GM23248 (cell line): Measurements from ENCODE around the gene USP31. TPM values are rescaled to one million over a fixed set of nuclear protein-coding genes. Genes with fewer than 3 reads are reported as not detected.

Source experiments
- DNase-seq: peaks from one replicate; pipeline ENCODE4 v3.0.0-alpha.2; 2015
- H2AFZ ChIP-seq: fragments of 200-600 bp; sonication (generic); 2 replicates; pipeline ENCODE4 v1.6.1; 2016; ENCODE audit warnings: antibody characterized with exemption
- H3F3A ChIP-seq: fragments of 200-600 bp; sonication (generic); 2 replicates; pipeline ENCODE4 v1.6.1; 2016; ENCODE audit warnings: mild to moderate bottlenecking, antibody characterized with exemption, mixed run types; ENCODE audit not compliant: insufficient read depth
- H3K27ac ChIP-seq: fragments of 200-600 bp; sonication (generic); 2 replicates; pipeline ENCODE4 v1.5.1; 2016; ENCODE audit warnings: mild to moderate bottlenecking
- H3K27me3 ChIP-seq: fragments of 200-600 bp; sonication (generic); replicated peaks from 2 replicates; pipeline ENCODE4 v1.6.1; 2016; ENCODE audit warnings: mild to moderate bottlenecking; ENCODE audit not compliant: insufficient read depth
- H3K36me3 ChIP-seq: fragments of 200-600 bp; sonication (generic); 2 replicates; pipeline ENCODE4 v1.6.1; 2016; ENCODE audit warnings: low read depth, mild to moderate bottlenecking
- H3K4me1 ChIP-seq: fragments of 200-600 bp; sonication (generic); 2 replicates; pipeline ENCODE4 v1.6.1; 2016; ENCODE audit warnings: mild to moderate bottlenecking; ENCODE audit not compliant: insufficient read depth
- H3K4me2 ChIP-seq: fragments of 200-600 bp; sonication (generic); one replicate; pipeline ENCODE4 v1.6.1; 2016; ENCODE audit warnings: mild to moderate bottlenecking; ENCODE audit not compliant: unreplicated experiment
- H3K4me3 ChIP-seq: fragments of 200-600 bp; sonication (generic); 2 replicates; pipeline ENCODE4 v1.5.1; 2016; ENCODE audit warnings: mild to moderate bottlenecking
- H3K79me2 ChIP-seq: fragments of 200-600 bp; sonication (generic); 2 replicates; pipeline ENCODE4 v1.6.1; 2016; ENCODE audit warnings: mild to moderate bottlenecking; ENCODE audit not compliant: insufficient read depth
- H3K9ac ChIP-seq: fragments of 200-600 bp; sonication (generic); 2 replicates; pipeline ENCODE4 v1.6.1; 2016; ENCODE audit warnings: mild to moderate bottlenecking
- H3K9me2 ChIP-seq: fragments of 200-600 bp; sonication (generic); 2 replicates; pipeline ENCODE4 v1.6.1; 2016; ENCODE audit warnings: mixed run types, mild to moderate bottlenecking, moderate library complexity; ENCODE audit not compliant: insufficient read depth
- H3K9me3 ChIP-seq: fragments of 200-600 bp; sonication (generic); one replicate; pipeline ENCODE4 v1.6.1; 2017; ENCODE audit warnings: low read depth
- H4K20me1 ChIP-seq: fragments of 200-600 bp; sonication (generic); 2 replicates; pipeline ENCODE4 v1.6.0; 2016; ENCODE audit not compliant: insufficient read depth
- EZH2 ChIP-seq: fragments of 200-600 bp; sonication (generic); IDR thresholded peaks from 2 replicates; pipeline ENCODE4 v1.6.1; 2018; ENCODE audit warnings: antibody characterized with exemption, mild to moderate bottlenecking; ENCODE audit not compliant: insufficient read depth, poor library complexity, severe bottlenecking
- EZH2phosphoT487 ChIP-seq: fragments of 200-600 bp; sonication (generic); IDR thresholded peaks from 2 replicates; pipeline ENCODE4 v1.6.1; 2018; ENCODE audit warnings: antibody characterized with exemption, moderate library complexity, mild to moderate bottlenecking, low read depth; ENCODE audit not compliant: insufficient read depth
- WGBS, 2 experiments: methylation state at CpG; one replicate each; pipeline ENCODE4 v1.1.6; 2015 to 2017; ENCODE audit warnings: low lambda C conversion rate in 2 of 2, low coverage in 1 of 2; ENCODE audit errors: missing lambda C conversion rate in 2 of 2; 5-methylcytosine and 5-hydroxymethylcytosine counted together
- in situ Hi-C: fragments of 300-500 bp; cut with MboI; formaldehyde crosslinking; loops from 2 replicates; pipeline ENCODE4 v1.15.0; 2020
- polyA plus RNA-seq: library from polyadenylated mRNA; unstranded; fragments of >200 nt; fragmentation: Nextera tagmentation; extraction: Ambion mirVana; gene quantifications from 2 replicates; pipeline ENCODE4 v1.2.1, GENCODE V29; 2016
- total RNA-seq: library from RNA; depleted of rRNA; stranded (reverse); fragments of >200 nt; shearing (Covaris generic); gene quantifications from 2 replicates; pipeline ENCODE4 v1.2.3, GENCODE V29; 2014

USP31 gene
- total and polyA plus RNA-seq, 2 experiments from 2014 or later: 0.88 to 6.6 TPM

DNA sequence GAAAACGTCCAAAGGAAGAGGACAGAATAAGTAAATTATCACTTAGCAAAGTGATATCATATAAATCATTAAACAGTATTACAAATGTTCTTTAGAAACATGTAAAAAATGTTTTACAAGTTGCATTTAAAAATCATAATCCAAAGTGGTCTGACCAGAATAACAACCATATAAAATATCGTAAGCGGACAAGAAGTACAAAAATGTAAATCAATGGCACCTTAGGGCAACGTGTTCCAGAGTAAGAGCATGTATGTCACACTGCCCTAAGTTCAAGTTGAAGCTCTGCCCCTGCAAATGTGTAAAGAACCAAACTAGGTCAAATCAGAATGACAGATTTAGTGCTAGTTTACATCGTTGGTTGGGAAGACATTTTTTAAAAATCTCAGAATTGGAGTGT lies 11.4 kb downstream of the USP31 start:
- Histone ChIP-seq H2AFZ (no peak overlapping the region), H3K4me3 (no peak overlapping the region), H3K79me2 (peaks cover 100% of the 10 kb centered on the region), H3K9ac (no peak overlapping the region), H3K36me3 (no peaks in the 10 kb centered on the region), H3K9me2 (no peaks in the 10 kb centered on the region), H4K20me1 (peaks cover 4% of the 10 kb centered on the region), H3K27me3 (no peaks in the 10 kb centered on the region), H3F3A (0 out of 2 replicates have a peak, but pooled peaks cover 5% of the 10 kb centered on the region), H3K9me3 (no peaks in the 10 kb centered on the region), H3K27ac (no peak overlapping the region), H3K4me1 (peaks cover 10% of the 10 kb centered on the region), H3K4me2 (no peak overlapping the region)
- WGBS, 2 experiments: 63 to 66% methylated on average over 5 of the region's 5 CpGs
- in situ Hi-C loops: no loop called here
- no peak for TF ChIP-seq EZH2
- no peak for DNase-seq

DNA sequence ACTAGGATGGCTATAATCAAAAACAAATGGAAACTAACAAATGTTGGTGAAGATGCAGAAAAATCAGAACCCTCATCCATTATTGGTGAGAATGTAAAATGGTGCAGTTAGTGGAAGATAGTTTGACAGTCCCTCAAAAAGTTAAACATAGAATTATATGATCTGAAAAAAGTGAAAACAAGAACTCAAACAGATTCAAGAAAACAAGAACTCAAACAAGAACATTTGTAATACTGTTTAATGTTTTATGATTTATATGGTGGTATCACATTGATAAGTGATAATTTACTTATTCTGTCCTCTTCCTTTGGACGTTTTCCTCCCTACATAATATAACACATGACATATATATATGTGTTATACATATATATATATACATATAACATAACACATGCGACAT lies 12.0 kb downstream of the USP31 start:
- peaks cover 4% of the 10 kb centered on the region for H4K20me1 ChIP-seq

DNA sequence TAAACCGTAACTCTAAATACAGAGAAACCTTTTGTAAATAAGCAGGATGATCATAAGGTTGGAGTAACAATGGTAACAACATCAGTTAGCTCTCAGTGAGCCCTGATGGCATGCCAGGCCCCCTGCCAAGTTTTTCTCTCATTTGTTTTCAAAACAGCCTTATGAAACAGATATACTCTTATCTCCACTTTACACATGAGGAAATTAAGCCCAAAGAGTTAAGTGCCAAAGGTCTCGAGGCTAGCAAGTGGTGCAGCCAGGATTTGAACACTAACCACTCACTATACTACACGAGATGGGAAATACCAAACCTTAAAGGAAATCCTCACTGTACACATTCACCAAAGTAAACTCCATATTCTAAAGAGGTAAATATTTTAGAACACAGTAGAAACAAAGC lies 15.0 kb downstream of the USP31 start:
- DNase-seq: no peak
- H4K20me1 ChIP-seq: peaks cover 4% of the 10 kb centered on the region

More for the DNA sequence above, 12.0 kb downstream of the USP31 start:
- H3K9ac ChIP-seq: no peak overlapping the region
- no peak overlapping the region for H2AFZ ChIP-seq
- no peaks in the 10 kb centered on the region for H3K9me3 ChIP-seq
- H3K9me2 ChIP-seq: no peaks in the 10 kb centered on the region
- peaks cover 15% of the 10 kb centered on the region for H3K4me1 ChIP-seq
- no peaks in the 10 kb centered on the region for H3K27me3 ChIP-seq
- H3K27ac ChIP-seq: no peak overlapping the region
- no peak overlapping the region for H3K4me3 ChIP-seq
- in situ Hi-C loops: no loop called here
- no peaks in the 10 kb centered on the region for H3K36me3 ChIP-seq
- no peak for DNase-seq
- WGBS, 2 experiments: 51 to 74% methylated on average over 2 of the region's 2 CpGs
- peaks cover 11% of the 10 kb centered on the region; the same call in 1 of the 2 replicates for H3F3A ChIP-seq
- peaks cover 100% of the 10 kb centered on the region for H3K79me2 ChIP-seq
- no peak overlapping the region for H3K4me2 ChIP-seq
- TF ChIP-seq EZH2 (no peak), EZH2phosphoT487 (no peak)

DNA sequence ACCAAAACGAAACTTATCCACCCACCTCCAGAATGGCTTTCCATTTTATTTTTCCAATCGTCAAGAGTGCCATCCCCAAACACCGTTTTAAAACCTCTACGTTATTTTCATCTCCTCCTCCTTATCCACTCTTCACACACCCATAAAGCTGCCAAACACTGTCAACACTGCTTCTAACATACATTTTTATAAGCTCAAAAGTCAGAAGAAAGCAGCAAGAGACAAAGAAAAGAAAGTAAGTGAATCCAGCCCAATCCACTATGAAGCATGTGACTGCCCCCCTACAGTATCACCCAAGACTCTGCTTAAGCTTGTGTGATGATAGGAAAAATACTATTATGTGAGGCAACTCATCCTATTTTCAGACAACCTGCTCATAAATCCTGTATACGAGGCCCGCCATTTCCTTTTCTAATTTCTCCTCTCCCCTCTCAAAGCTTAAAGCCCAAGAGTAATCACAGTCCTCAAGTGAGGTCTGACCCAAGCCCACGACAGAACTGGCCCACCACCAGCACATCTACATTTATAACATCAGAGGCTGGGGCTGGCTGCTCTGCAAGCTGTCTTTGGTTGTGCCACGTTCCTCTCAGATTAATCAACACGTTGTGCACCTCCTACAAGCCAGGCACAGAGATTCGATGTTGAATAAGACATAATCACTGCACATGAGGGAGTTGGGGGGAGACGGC lies 16.3 kb downstream of the USP31 start:
- peaks cover 21% of the 10 kb centered on the region for H3K4me1 ChIP-seq
- peak overlapping the region; percentile 69 for H2AFZ ChIP-seq
- 8% methylated on average over 11 of the region's 11 CpGs for WGBS, 2 experiments
- no peaks in the 10 kb centered on the region for H3K27me3 ChIP-seq
- peaks cover 100% of the 10 kb centered on the region for H3K79me2 ChIP-seq
- peaks cover 25% of the 10 kb centered on the region for H3F3A ChIP-seq
- DNase-seq: peak; percentile 80
- H3K9me2 ChIP-seq: no peaks in the 10 kb centered on the region
- no peaks in the 10 kb centered on the region for H3K9me3 ChIP-seq
- TF ChIP-seq EZH2: no peak
- no peak for TF ChIP-seq EZH2phosphoT487
- H3K4me3 ChIP-seq: peak overlapping the region; percentile 66
- peak overlapping the region; percentile 76 for H3K27ac ChIP-seq
- peaks cover 4% of the 10 kb centered on the region for H4K20me1 ChIP-seq
- in situ Hi-C loops: no loop called here
- no peaks in the 10 kb centered on the region for H3K36me3 ChIP-seq
- H3K4me2 ChIP-seq: peak overlapping the region; percentile 94
- peak overlapping the region; percentile 76 for H3K9ac ChIP-seq

More for the DNA sequence above, 15.0 kb downstream of the USP31 start:
- no peaks in the 10 kb centered on the region for H3K9me2 ChIP-seq
- H3K9me3 ChIP-seq: no peaks in the 10 kb centered on the region
- no peak overlapping the region for H3K4me2 ChIP-seq
- H3K27ac ChIP-seq: no peak overlapping the region
- peaks cover 17% of the 10 kb centered on the region; the same call in 1 of the 2 replicates for H3F3A ChIP-seq
- peaks cover 100% of the 10 kb centered on the region for H3K79me2 ChIP-seq
- in situ Hi-C loops: no loop called here
- H2AFZ ChIP-seq: no peak overlapping the region
- no peaks in the 10 kb centered on the region for H3K27me3 ChIP-seq
- no peaks in the 10 kb centered on the region for H3K36me3 ChIP-seq
- peaks cover 21% of the 10 kb centered on the region for H3K4me1 ChIP-seq
- no peak overlapping the region for H3K9ac ChIP-seq
- no peak for TF ChIP-seq EZH2
- no peak for TF ChIP-seq EZH2phosphoT487
- WGBS, 2 experiments: 76 to 80% methylated on average over 3 of the region's 3 CpGs
- no peak overlapping the region for H3K4me3 ChIP-seq
